Upper lobe of left lung (tissue), 6 donors: ENCODE results near the gene SIPA1L2. TPM values are rescaled to one million over a fixed set of nuclear protein-coding genes. Genes with fewer than 3 reads are reported as not detected.
A peak's percentile ranks its signal among the peaks of the same experiment; 100 is the strongest.

Experiments used
- ATAC-seq, 2 donors: fragments of 200-7000 bp; cut with Tn5 transposase; one replicate each; pipeline ENCODE4 v1.9.1; 2022; ENCODE audit warnings: mild to moderate bottlenecking in 2 of 2, moderate library complexity in 2 of 2; ENCODE audit not compliant: low FRiP score in 2 of 2
- DNase-seq, 2 donors: peaks; one replicate each; pipeline ENCODE4 v3.0.0-alpha.2; 2019 to 2020
- H3K27ac ChIP-seq, 4 donors: fragments of 200-600 bp; sonication (generic); one replicate each; pipeline ENCODE4 v1.5.1; 2016 to 2019
- H3K27me3 ChIP-seq, 4 donors: fragments of 200-600 bp; sonication (generic); one replicate each; pipeline ENCODE4 v1.5.1; 2017 to 2019
- H3K36me3 ChIP-seq, 4 donors: fragments of 200-600 bp; sonication (generic); one replicate each; pipeline ENCODE4 v1.5.1; 2016 to 2019
- H3K4me1 ChIP-seq, 4 donors: fragments of 200-600 bp; sonication (generic); one replicate each; pipeline ENCODE4 v1.5.1; 2018 to 2019
- H3K4me3 ChIP-seq, 4 donors: fragments of 200-600 bp; sonication (generic); one replicate each; pipeline ENCODE4 v1.5.1; 2017 to 2019; ENCODE audit warnings: mild to moderate bottlenecking in 2 of 4, moderate library complexity in 1 of 4
- H3K9me3 ChIP-seq, 4 donors: fragments of 200-600 bp; sonication (generic); one replicate each; pipeline ENCODE4 v1.5.1; 2018 to 2019
- CTCF ChIP-seq, 6 experiments: fragments of 450-650 bp in 4 of 6; fragments of 200-600 bp in 2 of 6; sonication (generic) in 2 of 6; IDR thresholded peaks; one replicate each; pipeline ENCODE4 v1.5.1; 2016 to 2019; ENCODE audit warnings: antibody characterized with exemption in 6 of 6
- EP300 ChIP-seq, 4 donors: sonication (generic); formaldehyde crosslinking; IDR thresholded peaks; one replicate each; pipeline ENCODE4 v1.5.1; 2017; ENCODE audit warnings: antibody characterized with exemption in 4 of 4, control low read depth in 2 of 4
- POLR2A ChIP-seq, 4 donors: fragments of 450-650 bp; IDR thresholded peaks; one replicate each; pipeline ENCODE4 v1.5.1; 2016 to 2017; ENCODE audit warnings: antibody characterized with exemption in 4 of 4, mild to moderate bottlenecking in 2 of 4
- POLR2AphosphoS5 ChIP-seq, 2 donors: sonication (generic); formaldehyde crosslinking; IDR thresholded peaks; one replicate each; pipeline ENCODE4 v1.5.1; 2017; ENCODE audit warnings: antibody characterized with exemption in 2 of 2
- WGBS, 2 donors: methylation state at CpG; one replicate each; pipeline ENCODE4 v1.1.5; 2017 to 2018; 5-methylcytosine and 5-hydroxymethylcytosine counted together
- total RNA-seq, 6 donors: library from RNA; depleted of rRNA in 4 of 6; stranded (reverse); fragments of >200 nt in 4 of 6; gene quantifications; one replicate each; pipeline versions ENCODE4 v1.1.0 to v1.2.1, GENCODE V29; 2016 to 2021
- donor health status: DM: no; HTN: no; CAD: no; lungs with moderate emphysema.
- donor health status: DM: no; HTN: yes; CAD: no; lungs with severe emphysema.

Gene SIPA1L2, protein sequence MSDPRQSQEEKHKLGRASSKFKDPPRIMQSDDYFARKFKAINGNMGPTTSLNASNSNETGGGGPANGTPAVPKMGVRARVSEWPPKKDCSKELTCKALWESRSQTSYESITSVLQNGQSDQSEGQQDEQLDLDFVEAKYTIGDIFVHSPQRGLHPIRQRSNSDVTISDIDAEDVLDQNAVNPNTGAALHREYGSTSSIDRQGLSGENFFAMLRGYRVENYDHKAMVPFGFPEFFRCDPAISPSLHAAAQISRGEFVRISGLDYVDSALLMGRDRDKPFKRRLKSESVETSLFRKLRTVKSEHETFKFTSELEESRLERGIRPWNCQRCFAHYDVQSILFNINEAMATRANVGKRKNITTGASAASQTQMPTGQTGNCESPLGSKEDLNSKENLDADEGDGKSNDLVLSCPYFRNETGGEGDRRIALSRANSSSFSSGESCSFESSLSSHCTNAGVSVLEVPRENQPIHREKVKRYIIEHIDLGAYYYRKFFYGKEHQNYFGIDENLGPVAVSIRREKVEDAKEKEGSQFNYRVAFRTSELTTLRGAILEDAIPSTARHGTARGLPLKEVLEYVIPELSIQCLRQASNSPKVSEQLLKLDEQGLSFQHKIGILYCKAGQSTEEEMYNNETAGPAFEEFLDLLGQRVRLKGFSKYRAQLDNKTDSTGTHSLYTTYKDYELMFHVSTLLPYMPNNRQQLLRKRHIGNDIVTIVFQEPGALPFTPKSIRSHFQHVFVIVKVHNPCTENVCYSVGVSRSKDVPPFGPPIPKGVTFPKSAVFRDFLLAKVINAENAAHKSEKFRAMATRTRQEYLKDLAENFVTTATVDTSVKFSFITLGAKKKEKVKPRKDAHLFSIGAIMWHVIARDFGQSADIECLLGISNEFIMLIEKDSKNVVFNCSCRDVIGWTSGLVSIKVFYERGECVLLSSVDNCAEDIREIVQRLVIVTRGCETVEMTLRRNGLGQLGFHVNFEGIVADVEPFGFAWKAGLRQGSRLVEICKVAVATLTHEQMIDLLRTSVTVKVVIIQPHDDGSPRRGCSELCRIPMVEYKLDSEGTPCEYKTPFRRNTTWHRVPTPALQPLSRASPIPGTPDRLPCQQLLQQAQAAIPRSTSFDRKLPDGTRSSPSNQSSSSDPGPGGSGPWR (N-terminal part only)
- 10 to 100 TPM; 23.3 to 51.3 (median 34.2) TPM for total RNA-seq

GRCh38 chr1:232630047-232630893 is at the start of gene SIPA1L2:
TSS of gene SIPA1L2 (minus strand) at chr1:232630133. CDS start at chr1:232515339, 114,794 bp downstream.
- peak; percentile 97 to 98 for ATAC-seq
- H3K27ac ChIP-seq = peak within 1 kb of the TSS; percentile 86 to 95 (median 92)

DNA sequence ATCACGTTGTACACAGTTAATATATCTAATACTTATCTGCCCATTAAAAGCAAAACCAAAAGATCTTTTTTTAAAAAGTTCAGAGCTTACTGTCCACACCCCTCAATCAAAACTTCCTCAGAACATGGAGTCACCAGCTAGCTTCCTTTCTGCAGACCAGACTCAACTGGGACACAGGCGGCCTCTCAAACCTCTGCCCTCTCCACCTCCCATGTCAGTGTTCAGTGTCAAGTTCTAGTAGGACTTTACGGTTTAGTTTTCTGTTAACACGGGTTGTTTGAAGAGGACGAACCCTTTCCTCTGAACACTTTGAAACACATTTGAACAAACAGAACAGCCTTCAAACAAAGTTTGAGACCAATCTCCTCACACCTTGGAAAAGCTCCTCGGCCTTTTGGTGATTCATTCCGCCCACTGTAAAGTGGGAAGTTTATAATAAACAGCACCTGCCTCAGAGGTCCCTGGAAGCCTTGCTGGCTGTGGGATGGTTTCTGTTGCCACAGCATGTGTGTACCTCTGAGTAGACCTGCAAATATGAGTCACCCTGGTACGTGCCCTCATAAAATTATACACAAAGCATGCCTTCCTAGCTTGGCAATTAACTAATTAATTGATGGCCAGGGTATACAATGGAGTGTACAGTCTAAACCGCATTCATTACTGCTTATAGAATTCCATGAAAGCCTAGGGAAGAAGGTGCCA is 48.4 kb upstream of the SIPA1L2 start:
- no peak overlapping the region for H3K27ac ChIP-seq
- no peak overlapping the region for H3K4me3 ChIP-seq
- no peaks in the 10 kb centered on the region for H3K27me3 ChIP-seq
- no peaks in the 10 kb centered on the region for H3K9me3 ChIP-seq
- H3K36me3 ChIP-seq = no peaks in the 10 kb centered on the region
- TF ChIP-seq CTCF (IDR thresholded peaks at IDR 0.05) (no peak), POLR2A (IDR thresholded peaks at IDR 0.05) (no peak), EP300 (IDR thresholded peaks at IDR 0.05) (no peak), POLR2AphosphoS5 (IDR thresholded peaks at IDR 0.05) (no peak)
- WGBS, 2 donors = 64 to 66% methylated on average over 9 of the region's 9 CpGs
- no peak for DNase-seq
- no peaks in the 10 kb centered on the region for H3K4me1 ChIP-seq
- no peak for ATAC-seq

More at GRCh38 chr1:232630047-232630893, at the start of gene SIPA1L2:
- Histone ChIP-seq H3K4me1 (peaks cover 22 to 43% (median 31%) of the 10 kb centered on the region in 4 donors), H3K27me3 (peaks cover 0 to 3% (median 0%) of the 10 kb centered on the region in 4 donors), H3K9me3 (no peaks in the 10 kb centered on the region), H3K36me3 (no peaks in the 10 kb centered on the region), H3K4me3 (peak within 1 kb of the TSS; percentile 84 to 95 (median 86))
- peak in 3 of 4 donors; percentile 43 to 81 (median 48) for TF ChIP-seq POLR2A (IDR thresholded peaks at IDR 0.05)
- no peak for TF ChIP-seq EP300 (IDR thresholded peaks at IDR 0.05)
- peak; percentile 28 to 73 (median 50) for TF ChIP-seq CTCF (IDR thresholded peaks at IDR 0.05)
- TF ChIP-seq POLR2AphosphoS5 (IDR thresholded peaks at IDR 0.05) = peak; percentile 42 to 84
- DNase-seq = peak; percentile 93 to 100
- 0 to 1% methylated on average over 12 to 48 of the region's 98 CpGs for WGBS, 2 donors

GRCh38 chr1:232676307-232676706 is 46.4 kb upstream of the SIPA1L2 start:
- DNase-seq = no peak
- Histone ChIP-seq H3K4me1 (no peaks in the 10 kb centered on the region), H3K27ac (no peak overlapping the region), H3K4me3 (no peak overlapping the region), H3K27me3 (no peaks in the 10 kb centered on the region), H3K36me3 (no peaks in the 10 kb centered on the region), H3K9me3 (no peaks in the 10 kb centered on the region)
- TF ChIP-seq POLR2A (IDR thresholded peaks at IDR 0.05) (no peak), CTCF (IDR thresholded peaks at IDR 0.05) (no peak), POLR2AphosphoS5 (IDR thresholded peaks at IDR 0.05) (no peak), EP300 (IDR thresholded peaks at IDR 0.05) (no peak)
- ATAC-seq = no peak
- WGBS, 2 donors = 97 to 100% methylated on average over 2 of the region's 2 CpGs
